ENCODE measurements around the gene RAB4A. TPM values are rescaled to one million over a fixed set of nuclear protein-coding genes. Genes with fewer than 3 reads are reported as not detected.

The RAB4A gene, protein sequence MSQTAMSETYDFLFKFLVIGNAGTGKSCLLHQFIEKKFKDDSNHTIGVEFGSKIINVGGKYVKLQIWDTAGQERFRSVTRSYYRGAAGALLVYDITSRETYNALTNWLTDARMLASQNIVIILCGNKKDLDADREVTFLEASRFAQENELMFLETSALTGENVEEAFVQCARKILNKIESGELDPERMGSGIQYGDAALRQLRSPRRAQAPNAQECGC
- 35.4 and 38.9 TPM in 2 replicates for total RNA-seq

GRCh38 chr1:229270547-229271447 lies at the start of gene RAB4A:
Gene RAB4A, plus strand, starts transcription at chr1:229271111. Its CDS starts 229 bp downstream, at chr1:229271340.

DNA sequence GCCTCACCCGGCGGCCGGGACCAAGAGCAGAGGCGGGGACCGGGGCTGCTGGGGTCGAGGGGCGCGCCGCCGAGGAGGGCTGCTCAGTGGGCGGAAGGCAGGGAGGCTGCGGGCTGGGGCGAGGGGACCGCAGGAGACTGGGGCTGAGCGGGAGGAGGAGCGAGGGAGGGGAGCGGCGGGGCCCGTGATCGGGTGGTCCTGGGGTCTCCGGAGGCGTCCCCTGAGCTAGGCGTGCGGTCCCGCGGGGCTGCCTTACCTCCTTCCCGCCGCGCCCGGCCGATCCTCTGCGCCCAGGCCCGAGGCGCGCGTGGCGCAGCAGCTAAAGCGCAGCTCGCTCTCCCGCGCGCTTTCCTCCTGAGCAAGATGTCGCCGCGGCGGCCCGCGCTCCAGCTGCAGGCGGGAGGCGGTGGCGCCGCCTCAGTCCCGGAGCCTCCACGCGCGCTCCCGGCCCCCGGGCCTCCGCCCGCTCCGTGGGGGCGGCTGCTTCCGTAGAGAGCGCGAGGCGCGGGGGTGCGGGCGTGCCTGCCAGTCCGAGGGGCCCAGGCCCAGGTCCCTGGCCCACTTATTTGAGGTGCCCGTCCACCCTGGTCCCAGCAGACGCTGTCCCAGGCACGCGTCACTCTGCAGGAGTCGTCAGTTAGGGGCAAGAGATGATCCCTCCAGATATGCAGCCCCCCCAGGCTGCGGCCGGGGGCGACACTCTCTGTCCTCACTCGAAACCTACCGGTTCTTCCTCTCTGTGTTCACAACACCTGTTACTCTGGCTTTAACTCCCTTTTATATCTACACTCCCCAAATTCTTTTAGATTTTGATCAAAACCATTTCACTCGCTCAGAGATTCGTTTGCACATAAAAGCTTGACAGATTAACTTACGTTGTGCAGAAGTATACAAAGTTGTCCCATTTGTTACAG lies 72.0 kb downstream of the RAB4A start, which contains the start of gene CCSAP:
Gene CCSAP (minus strand): TSS at position 392 of the 914 bp plus-strand sequence. CDS start 582 bp downstream, outside the sequence.

Other genes starting within 250 kb of the RAB4A start
- 9.8 and 10.2 TPM in 2 replicates for gene CCSAP, start 71.9 kb downstream of the RAB4A start, total RNA-seq
- gene ACTA1, start 163.0 kb downstream of the RAB4A start, total RNA-seq: 0.14 TPM in 1 of 2 replicates, not detected in the other
- gene NUP133, start 237.2 kb downstream of the RAB4A start, total RNA-seq: 32.1 and 37.2 TPM in 2 replicates